Activated T-cell treated with anti-CD3 and anti-CD28 coated beads, Interleukin-2, amount 50 U/mL, for 48 hours (primary cell): ENCODE measurements around the gene MZF1.

Experiments
- DNase-seq, 2 experiments: peaks; one replicate each; pipeline ENCODE4 v3.0.0-alpha.2; 2020

Gene MZF1

GRCh38 chr19:58538257-58539168 is 34.6 kb downstream of the MZF1 start:
- peak; percentile 56 to 65 for DNase-seq

DNA sequence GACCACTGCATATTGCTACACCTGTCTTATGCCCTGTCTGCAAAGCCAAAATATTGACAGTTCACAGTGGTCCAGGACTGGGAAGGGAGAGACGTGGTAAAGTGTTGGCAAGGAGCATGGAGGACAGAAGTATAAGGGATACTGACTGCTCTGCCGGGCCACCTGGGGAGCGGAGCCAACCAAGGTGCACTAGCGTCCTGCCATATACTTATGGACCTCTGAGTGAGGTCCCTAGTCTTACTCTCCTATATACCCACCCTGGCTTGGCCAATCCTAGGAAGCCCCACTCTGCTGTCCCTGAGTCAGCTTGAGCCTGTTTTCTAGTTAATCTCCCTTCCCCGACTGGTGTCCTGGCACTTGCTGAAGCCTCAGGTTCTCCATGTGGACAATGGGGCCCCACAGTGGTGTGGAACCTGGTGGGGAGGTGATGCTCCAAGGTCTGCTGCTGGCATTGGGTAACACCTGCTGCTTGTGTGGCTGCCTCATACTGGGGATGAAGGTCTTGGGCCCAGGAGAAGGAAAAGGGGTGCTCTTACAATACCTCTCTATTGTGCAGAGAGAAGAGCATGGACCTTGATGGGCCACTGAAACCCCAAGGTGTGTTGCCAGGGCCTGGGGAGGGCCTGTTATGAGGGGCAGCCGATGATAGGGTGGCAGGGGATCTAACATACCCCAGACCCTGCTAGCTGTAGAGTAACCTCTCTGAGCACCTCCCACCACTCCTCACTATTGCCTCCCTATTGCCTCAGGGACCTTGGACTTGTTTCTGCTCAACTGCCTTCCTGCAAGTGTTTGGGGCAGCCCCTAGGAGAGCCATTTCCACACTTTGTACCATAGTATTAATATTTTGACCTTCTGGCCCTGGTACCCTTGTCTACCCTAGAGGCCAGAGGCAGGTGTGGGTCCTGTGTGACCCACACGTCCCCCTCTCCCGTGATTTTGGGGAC is 36.0 kb downstream of the MZF1 start:
- DNase-seq: no peak

DNA sequence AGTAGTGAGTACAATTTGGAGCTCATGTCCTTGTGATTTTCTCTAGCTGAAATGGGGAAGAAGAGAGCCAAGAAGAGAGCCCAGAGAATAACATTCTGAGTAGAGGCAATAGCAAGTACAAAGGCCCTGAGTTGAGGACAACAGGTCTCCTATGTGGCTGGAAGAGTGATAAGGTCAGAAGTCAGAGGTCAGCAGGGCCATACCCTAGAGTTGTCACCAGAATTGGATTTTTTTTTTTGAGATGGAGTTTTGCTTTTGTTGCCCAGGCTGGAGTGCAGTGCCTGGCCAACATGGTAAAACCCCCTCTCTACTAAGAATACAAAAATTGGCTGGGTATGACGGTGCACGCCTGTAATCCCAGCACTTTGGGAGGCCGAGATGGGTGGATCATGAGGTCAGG is 37.3 kb downstream of the MZF1 start:
- DNase-seq: no peak

DNA sequence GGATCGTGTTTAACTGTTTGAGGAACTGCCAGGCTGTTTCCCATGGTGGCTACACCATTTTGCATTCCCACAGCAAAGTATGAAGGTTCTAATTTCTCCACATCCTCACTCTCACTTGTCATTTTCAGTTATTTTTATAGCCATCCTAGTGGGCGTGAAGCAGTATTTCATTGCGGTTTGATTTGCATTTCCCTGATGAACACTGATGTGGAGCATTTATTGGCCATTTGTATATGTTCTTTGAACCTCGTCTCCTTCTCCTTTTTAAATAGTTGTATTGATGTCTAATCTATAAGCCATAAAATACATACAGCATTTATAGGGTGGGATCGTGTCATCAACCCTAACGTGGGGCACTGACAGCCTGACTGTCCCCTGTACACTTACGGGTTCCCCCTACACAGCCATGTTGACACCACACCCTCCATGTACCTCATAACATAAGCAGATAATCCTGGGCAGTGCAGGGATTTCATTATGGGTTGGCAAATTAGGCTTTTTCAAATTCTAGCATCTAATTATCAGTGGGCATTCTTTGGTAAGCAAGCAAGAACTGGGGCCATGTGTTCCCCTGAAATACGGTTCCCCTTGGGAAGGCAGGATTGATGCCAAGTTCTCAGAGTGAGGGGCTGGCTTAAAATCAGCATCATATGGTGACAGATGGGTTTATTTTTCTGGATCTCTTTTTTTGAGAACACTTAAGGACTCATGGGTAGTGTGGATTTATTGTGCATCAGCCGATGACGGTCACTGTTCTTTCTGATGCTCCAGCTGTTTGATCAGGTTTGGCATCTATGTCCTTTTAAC is 41.9 kb downstream of the MZF1 start:
- no peak for DNase-seq

DNA sequence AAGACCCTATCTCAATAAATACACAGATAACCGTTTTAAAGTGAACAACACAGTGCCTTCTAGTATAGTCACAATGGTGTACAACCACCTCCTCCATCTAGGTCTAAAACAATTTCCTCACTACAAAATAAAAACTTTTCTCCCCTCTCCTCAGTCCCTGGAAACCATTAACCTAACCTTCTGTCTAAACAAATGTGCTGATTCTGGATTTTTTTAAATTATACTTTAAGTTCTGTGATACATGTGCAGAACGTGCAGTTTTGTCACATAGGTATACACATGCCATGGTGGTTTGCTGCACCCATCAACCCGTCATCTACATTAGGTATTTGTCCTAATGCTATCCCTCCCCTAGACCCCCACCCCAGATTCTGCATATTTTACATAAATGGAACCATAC is 43.7 kb downstream of the MZF1 start:
- DNase-seq: no peak

GRCh38 chr19:58522709-58523108 is 50.4 kb downstream of the MZF1 start:
- no peak for DNase-seq

DNA sequence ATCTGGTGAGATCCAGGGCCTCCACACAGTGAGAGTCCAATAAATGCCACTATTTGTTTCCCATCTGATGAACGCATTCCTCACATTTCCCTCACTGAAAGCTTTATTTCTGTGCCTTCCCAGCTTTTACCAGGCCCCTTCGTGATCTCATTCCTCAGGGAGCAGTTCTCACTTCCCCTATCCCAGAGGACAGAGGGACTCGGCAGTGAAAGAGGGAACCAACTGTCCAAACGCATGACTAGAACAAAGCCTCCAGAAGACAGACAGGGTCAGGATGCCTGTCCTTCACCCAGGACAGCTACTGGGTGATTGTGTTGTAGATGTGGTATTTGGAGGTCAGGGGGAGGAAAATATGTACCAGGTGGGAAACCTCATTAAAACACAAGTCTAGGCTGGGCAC is 51.5 kb downstream of the MZF1 start:
- DNase-seq: no peak

DNA sequence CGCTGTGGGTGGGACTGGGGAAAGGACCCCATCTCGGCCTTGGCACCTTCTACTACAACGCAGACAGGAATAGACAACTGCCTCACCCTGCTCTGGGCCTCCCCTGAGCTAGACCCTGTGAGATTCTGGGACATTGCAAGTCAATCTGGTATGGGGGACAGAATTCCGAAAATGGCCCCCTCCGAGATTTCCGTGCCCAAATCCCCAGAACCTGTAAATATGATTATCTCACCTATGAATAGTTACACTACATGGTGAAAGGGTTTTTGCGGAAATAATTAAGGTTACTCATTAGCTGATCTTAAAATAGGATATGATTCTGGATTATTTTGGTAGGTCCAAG is 52.9 kb downstream of the MZF1 start:
- no peak for DNase-seq

DNA sequence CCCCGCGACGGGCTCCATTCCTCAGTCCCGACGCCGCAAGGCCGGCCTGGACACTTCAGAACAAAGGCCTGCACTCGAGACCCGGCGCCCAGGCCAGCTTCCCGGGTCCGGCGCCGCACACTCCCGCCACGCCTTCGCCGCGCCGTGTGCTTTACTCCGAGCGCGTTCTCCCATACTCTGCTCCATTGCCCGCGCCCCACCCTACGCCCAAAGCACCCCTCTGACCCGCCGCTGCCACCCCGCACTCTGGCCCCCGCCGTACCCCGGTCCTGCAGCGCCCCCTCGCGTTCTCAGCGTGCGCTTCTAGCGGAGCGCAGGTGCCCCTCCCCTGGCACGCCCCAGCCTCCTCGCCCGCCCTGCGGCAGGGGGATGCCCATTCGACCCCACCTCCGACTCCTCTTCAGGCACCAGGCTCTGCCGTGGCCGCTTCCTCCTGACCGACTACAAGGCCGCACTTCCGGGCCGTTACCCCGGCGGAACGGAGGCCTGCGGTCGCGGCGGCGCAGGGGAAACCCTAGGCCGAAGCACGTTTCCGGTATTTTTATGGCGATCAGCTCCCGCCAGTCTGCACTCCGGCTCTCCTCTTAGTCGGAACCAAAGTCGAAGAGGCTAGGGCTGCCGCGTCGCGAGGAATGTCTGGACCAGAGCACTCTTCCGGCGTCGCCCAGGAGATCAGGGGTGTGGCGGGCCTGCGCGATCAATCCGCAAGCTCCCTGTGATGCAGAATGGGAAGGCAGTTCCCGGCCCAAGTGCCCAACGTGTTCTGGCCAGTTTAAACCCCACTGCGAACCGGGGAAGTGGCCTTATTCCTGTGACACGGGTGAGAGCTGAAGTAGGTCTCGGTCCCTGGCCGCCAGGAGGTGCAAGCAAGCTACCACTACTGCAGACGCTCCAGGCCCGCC is 53.5 kb downstream of the MZF1 start, which contains the start of gene ZBTB45:
TSS of gene ZBTB45 (minus strand) at position 456 of the 902 bp plus-strand sequence. CDS start 2,137 bp downstream, outside the sequence.
- DNase-seq: peak; percentile 94 to 95

DNA sequence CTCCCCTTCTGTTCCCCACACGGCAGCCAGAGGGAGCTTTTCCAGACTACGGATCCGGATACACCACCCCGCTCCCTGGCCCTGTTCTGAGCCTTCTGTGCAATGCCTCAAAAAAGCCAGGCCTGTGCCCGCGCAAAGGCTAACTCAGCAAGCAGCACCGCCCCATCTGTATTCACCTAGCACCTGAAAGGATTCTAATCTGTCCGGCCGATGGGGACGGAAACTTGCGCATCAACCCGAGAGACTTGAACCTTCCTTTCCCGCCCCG is 54.1 kb downstream of the MZF1 start:
- peak; percentile 71 to 73 for DNase-seq

DNA sequence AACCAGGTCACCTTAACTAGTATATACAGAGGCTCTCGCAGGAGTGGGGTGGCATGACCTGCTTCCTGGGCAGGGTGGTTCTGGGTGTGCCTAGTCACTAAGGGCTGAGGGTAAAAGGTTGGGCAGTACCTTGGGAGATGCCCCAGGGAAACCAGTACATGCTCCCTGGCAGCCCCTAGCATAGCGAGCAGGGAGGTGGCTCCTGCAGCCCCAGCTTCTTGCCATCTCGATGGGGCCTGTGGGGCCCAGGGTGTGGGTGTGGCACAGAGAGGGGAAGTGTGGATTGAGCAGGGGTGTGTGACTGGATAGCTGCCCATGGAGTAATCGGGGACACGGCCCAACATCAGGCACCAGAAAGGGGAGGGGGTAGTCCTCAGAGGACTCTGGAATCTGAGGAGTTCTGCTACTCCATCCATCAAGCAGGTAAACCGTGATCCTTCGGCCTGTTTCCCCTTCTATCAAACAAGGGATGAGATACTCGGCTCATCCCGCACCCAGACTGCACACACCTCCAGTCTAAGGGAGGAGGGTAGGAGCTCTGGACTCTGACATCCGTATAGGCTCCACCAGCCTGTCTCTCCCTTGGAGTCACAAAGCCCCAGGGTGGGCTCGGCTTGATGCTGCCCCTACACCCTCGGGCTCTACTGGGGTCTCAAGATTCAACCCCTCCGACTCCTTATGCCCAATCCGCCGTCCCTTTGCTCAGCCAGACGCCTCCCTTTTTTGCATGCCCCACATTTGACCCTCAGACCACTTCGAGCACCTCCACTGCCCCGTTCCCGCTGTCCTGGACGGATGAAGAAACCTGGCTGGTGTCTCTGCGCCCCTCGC is 54.7 kb downstream of the MZF1 start:
- peak in 1 of 2 experiments; percentile 46 for DNase-seq

DNA sequence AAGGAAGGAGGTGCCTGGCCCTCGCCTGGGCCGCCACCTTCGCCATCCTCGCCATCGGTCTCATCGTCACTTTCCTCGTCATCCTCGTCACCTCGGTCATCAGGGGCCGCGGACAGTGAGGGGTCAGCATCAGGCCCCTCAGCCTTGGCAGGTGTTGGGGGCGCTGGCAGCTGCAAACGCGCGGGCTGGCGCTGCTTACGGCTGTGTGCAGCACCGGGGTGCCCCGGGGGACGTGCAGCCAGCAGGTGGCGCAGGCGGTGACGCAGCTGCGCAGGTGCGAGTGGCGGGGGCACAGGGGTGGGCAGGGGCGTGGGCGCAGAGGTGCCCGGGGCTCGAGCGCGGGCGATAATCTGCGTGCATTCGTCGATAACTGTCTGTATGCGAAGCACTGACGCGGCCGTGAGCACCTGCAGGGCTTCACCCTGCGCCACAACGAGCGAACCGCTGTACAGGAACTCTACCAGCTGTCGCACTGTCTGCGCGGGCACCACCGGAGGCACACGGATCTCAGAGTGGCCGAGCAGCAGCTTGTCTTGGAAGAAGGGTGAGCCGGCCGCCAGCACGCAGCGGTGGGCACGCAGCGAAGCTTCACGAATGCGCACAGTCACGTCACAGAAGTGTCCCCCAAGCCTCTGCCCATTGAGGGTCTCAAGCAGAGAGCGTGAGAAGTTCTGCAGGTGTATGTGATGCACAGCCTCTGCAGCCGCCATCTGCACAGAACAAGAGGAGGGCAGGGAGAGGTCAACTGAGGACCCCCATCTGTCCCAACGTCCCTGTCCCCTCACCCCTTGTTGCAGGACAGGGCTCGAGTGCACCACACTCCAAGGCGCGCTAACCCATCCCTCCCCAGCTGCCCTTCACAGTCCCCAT is 55.9 kb downstream of the MZF1 start:
- peak in 1 of 2 experiments; percentile 32 for DNase-seq

DNA sequence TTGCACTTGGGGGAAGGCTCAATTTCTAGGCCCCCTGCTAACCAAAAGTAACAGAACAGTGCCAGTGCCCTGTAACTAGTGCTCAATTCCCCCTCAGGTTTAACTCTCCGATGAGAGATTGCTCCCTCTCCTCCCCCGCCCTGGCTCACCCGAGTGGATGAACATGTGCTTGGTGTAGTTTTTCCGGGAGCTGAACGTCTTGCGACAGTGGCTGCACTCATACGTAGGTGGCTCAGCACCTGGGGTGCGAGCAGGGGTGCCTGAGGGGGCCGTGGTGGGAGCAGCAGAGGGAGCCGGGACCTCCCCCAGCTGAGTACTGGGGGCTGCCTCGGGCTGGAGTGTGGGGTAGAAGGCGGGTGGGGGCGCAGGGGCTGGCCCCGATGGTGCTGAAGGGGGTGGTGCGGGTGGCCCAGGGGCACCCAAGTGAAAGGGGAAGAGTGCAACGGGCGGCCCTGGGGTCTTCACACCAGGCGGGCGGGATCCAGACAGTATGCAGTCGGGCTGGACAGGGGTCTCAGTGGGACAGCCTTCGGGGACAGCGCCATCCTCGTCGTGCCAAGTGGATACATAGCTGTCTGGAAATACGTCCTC is 56.8 kb downstream of the MZF1 start:
- no peak for DNase-seq

- DNase-seq: no peak
These were observed 57.9 kb downstream of the MZF1 start for GRCh38 chr19:58515259-58515658.

DNA sequence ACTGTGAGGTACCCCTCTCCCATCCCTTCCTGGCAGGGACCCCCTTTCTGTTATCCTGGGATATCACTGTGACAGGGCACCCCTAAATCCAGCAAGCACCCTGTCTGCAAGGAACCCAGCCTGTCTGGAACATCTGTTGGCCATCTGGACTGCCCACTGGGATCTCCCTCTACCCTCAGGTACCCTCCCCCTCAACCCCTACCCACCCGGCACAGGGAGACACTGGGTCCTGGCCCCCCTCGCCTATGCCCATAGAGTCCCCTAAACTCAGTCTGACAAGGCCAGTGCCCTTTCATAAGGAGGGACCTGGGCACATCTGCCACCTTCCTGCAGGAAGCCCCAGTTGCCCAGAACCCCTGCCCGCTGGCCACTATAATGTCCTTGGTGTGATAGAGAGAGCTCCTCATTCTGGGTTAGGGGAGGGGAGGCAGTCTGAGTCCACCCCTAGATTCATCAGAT is 58.5 kb downstream of the MZF1 start:
- no peak for DNase-seq

GRCh38 chr19:58513694-58514563 is 59.2 kb downstream of the MZF1 start:
- peak; percentile 98 for DNase-seq

GRCh38 chr19:58513213-58513693 is 59.9 kb downstream of the MZF1 start:
- no peak for DNase-seq
